Stimulated activated naive B cell treated with anti-CD40 and anti-IgM and Interleukin-4, amounts not matched to agents 10 μg/mL and 1 μg/mL and 100 μg/mL, for 72 hours (primary cell): ENCODE measurements around the gene SHMT2.
A peak's percentile ranks its signal among the peaks of the same experiment; 100 is the strongest.

ENCODE experiments used
- ATAC-seq, 2 donors: fragments of 150-1000 bp; cut with Tn5 transposase; replicated peaks; 2 replicates each; pipeline ENCODE4 v1.10.0; 2021; ENCODE audit warnings: moderate library complexity in 1 of 2
- DNase-seq: peaks from one replicate; pipeline ENCODE4 v3.0.0; 2021
- H3K27ac Mint-ChIP-seq: one replicate; pipeline ENCODE4 v1.8.0; 2022; ENCODE audit warnings: mild to moderate bottlenecking, mixed read lengths
- H3K27me3 Mint-ChIP-seq, 2 donors: one replicate each; pipeline ENCODE4 v1.8.0; 2022; ENCODE audit warnings: mixed read lengths in 2 of 2
- H3K36me3 Mint-ChIP-seq, 2 donors: one replicate each; pipeline ENCODE4 v1.8.0; 2022; ENCODE audit warnings: mixed read lengths in 2 of 2, mild to moderate bottlenecking in 1 of 2
- H3K4me1 Mint-ChIP-seq, 2 donors: one replicate each; pipeline ENCODE4 v1.8.0; 2022; ENCODE audit warnings: mixed read lengths in 2 of 2, mild to moderate bottlenecking in 1 of 2
- H3K4me3 Mint-ChIP-seq, 2 donors: one replicate each; pipeline ENCODE4 v1.8.0; 2022; ENCODE audit warnings: mild to moderate bottlenecking in 2 of 2, mixed read lengths in 2 of 2, moderate library complexity in 1 of 2
- H3K9me3 Mint-ChIP-seq, 2 donors: one replicate each; pipeline ENCODE4 v1.8.0; 2022; ENCODE audit warnings: mixed read lengths in 2 of 2, mild to moderate bottlenecking in 1 of 2

SHMT2 gene

GRCh38 chr12:57229634-57230380, at the start of gene SHMT2:
TSS of gene SHMT2 (plus strand) at chr12:57229711. CDS start at chr12:57229779, 68 bp downstream.
- Mint-ChIP-seq H3K27ac (peak within 1 kb of the TSS; percentile 98), H3K36me3 (peaks cover 42 to 46% of the 10 kb centered on the region in 2 donors), H3K9me3 (no peaks in the 10 kb centered on the region)

GRCh38 chr12:57180321-57180989, 49.1 kb upstream of the SHMT2 start:
- Mint-ChIP-seq H3K4me3 (no peak overlapping the region), H3K27me3 (peaks cover 4 to 20% of the 10 kb centered on the region in 2 donors), H3K27ac (no peak overlapping the region), H3K9me3 (no peaks in the 10 kb centered on the region), H3K36me3 (no peaks in the 10 kb centered on the region), H3K4me1 (peaks cover 3 to 7% of the 10 kb centered on the region in 2 donors)
- ATAC-seq (no peak), DNase-seq (no peak)

More at GRCh38 chr12:57229634-57230380, at the start of gene SHMT2:
- ATAC-seq (peak; percentile 62 to 70), DNase-seq (peak; percentile 93)
- H3K4me3 Mint-ChIP-seq, result peak within 1 kb of the TSS; percentile 97 to 99
- H3K27me3 Mint-ChIP-seq, result peaks cover 2 to 16% of the 10 kb centered on the region in 2 donors
- peaks cover 64 to 93% of the 10 kb centered on the region in 2 donors for H3K4me1 Mint-ChIP-seq

DNA sequence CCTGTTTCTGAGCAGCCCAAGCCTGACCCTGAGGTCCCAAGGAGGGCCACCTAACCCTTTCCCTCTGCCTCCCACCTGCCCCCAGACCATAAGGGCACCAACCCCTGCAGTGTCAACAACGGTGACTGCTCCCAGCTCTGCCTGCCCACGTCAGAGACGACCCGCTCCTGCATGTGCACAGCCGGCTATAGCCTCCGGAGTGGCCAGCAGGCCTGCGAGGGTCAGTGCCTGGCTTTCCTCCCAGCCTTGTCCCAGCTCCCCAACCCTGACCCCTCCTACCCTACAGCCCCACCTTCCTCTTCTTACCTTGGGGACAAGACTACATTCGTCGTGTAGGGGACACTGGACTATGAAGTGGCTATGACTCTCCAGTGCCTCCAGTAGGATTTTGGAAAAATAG, 48.4 kb upstream of the SHMT2 start:
- peaks cover 3 to 7% of the 10 kb centered on the region in 2 donors for H3K4me1 Mint-ChIP-seq
- H3K4me3 Mint-ChIP-seq, result no peak overlapping the region
- H3K9me3 Mint-ChIP-seq, result no peaks in the 10 kb centered on the region
- no peak overlapping the region for H3K27ac Mint-ChIP-seq
- H3K27me3 Mint-ChIP-seq, result peaks cover 4 to 20% of the 10 kb centered on the region in 2 donors
- DNase-seq, result no peak
- ATAC-seq, result no peak
- no peaks in the 10 kb centered on the region for H3K36me3 Mint-ChIP-seq

GRCh38 chr12:57181561-57182155, 47.9 kb upstream of the SHMT2 start:
- no peak for DNase-seq

GRCh38 chr12:57182918-57183575, 46.5 kb upstream of the SHMT2 start:
- Mint-ChIP-seq H3K36me3 (no peaks in the 10 kb centered on the region), H3K27me3 (peaks cover 4 to 20% of the 10 kb centered on the region in 2 donors), H3K27ac (no peak overlapping the region), H3K4me3 (no peak overlapping the region), H3K9me3 (no peaks in the 10 kb centered on the region), H3K4me1 (peaks cover 3 to 7% of the 10 kb centered on the region in 2 donors)
- ATAC-seq (peak; percentile 97 to 98), DNase-seq (peak; percentile 66)

More at GRCh38 chr12:57181561-57182155, 47.9 kb upstream of the SHMT2 start:
- Mint-ChIP-seq H3K9me3 (no peaks in the 10 kb centered on the region), H3K4me3 (no peak overlapping the region), H3K4me1 (peaks cover 3 to 7% of the 10 kb centered on the region in 2 donors), H3K27me3 (peaks cover 4 to 20% of the 10 kb centered on the region in 2 donors), H3K27ac (no peak overlapping the region), H3K36me3 (no peaks in the 10 kb centered on the region)
- no peak for ATAC-seq

DNA sequence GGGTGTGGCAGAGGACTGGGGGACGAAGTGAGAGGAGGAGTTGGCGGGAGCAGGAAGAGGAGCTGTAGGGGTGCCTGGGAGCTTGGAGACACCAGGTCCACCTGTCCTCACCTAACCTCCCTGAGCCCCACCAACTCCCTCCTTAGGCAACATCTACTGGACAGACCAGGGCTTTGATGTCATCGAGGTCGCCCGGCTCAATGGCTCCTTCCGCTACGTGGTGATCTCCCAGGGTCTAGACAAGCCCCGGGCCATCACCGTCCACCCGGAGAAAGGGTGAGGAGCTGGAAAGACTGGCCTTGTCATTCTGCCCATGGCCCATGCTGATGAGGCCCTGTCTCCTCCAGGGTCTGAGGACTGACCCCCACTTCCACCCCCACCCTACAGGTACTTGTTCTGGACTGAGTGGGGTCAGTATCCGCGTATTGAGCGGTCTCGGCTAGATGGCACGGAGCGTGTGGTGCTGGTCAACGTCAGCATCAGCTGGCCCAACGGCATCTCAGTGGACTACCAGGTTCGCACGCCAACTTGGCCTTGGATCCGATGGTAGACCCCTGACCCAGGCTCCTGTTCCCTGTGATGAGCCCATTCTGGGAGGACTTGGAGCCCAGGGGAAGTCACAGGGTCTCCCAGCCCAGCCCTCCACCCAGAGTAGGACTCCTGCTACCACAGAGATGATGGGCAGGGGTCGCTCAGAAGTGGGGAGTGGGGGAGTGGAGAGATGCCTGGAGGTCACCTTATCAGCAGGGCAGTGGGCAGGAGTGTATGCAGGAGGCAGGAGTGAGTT, 45.4 kb upstream of the SHMT2 start:
- H3K36me3 Mint-ChIP-seq, result no peaks in the 10 kb centered on the region
- no peaks in the 10 kb centered on the region for H3K9me3 Mint-ChIP-seq
- no peak for DNase-seq

GRCh38 chr12:57185403-57185802, 44.1 kb upstream of the SHMT2 start:
- H3K27me3 Mint-ChIP-seq, result peaks cover 0 to 20% of the 10 kb centered on the region in 2 donors
- ATAC-seq, result no peak
- no peaks in the 10 kb centered on the region for H3K36me3 Mint-ChIP-seq
- H3K4me3 Mint-ChIP-seq, result no peak overlapping the region
- H3K9me3 Mint-ChIP-seq, result no peaks in the 10 kb centered on the region
- peaks cover 3 to 7% of the 10 kb centered on the region in 2 donors for H3K4me1 Mint-ChIP-seq
- H3K27ac Mint-ChIP-seq, result no peak overlapping the region
- DNase-seq, result no peak

More for the DNA sequence above, 45.4 kb upstream of the SHMT2 start:
- Mint-ChIP-seq H3K4me1 (peaks cover 3 to 7% of the 10 kb centered on the region in 2 donors), H3K27ac (no peak overlapping the region), H3K4me3 (no peak overlapping the region), H3K27me3 (peaks cover 0 to 20% of the 10 kb centered on the region in 2 donors)
- no peak for ATAC-seq

DNA sequence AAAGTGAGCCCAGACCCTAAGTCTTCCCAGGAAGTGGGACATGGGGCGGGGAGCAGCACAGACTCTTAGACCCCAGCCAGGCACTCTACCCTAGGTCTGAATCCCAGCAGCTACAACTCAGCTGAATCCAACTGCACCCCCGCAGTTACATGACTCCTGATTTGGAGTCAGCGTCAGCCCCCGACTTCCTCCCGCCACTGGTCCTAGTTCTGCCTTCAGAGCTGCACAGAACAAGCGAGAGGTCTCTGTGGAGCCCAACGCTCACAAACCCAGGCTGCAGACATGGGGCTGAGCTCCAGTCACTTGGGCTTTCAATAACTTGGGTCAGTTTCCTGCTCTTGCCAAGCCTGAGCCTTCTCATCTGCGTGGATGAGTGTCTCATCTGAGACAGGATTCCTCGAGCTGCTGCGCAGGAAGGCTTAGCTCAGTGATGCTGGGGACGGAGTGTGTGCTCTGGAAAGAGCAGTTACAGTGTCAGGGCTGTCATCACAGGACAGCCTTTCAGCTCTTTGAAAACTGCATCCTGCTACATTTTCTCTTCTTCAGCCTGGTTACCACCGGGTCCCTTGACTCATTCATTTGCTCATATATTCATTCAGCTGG, 43.5 kb upstream of the SHMT2 start:
- H3K9me3 Mint-ChIP-seq, result no peaks in the 10 kb centered on the region
- DNase-seq, result no peak
- peaks cover 0 to 20% of the 10 kb centered on the region in 2 donors for H3K27me3 Mint-ChIP-seq
- H3K4me3 Mint-ChIP-seq, result no peak overlapping the region
- no peak overlapping the region for H3K27ac Mint-ChIP-seq
- no peaks in the 10 kb centered on the region for H3K36me3 Mint-ChIP-seq
- no peak for ATAC-seq
- peaks cover 3 to 7% of the 10 kb centered on the region in 2 donors for H3K4me1 Mint-ChIP-seq

DNA sequence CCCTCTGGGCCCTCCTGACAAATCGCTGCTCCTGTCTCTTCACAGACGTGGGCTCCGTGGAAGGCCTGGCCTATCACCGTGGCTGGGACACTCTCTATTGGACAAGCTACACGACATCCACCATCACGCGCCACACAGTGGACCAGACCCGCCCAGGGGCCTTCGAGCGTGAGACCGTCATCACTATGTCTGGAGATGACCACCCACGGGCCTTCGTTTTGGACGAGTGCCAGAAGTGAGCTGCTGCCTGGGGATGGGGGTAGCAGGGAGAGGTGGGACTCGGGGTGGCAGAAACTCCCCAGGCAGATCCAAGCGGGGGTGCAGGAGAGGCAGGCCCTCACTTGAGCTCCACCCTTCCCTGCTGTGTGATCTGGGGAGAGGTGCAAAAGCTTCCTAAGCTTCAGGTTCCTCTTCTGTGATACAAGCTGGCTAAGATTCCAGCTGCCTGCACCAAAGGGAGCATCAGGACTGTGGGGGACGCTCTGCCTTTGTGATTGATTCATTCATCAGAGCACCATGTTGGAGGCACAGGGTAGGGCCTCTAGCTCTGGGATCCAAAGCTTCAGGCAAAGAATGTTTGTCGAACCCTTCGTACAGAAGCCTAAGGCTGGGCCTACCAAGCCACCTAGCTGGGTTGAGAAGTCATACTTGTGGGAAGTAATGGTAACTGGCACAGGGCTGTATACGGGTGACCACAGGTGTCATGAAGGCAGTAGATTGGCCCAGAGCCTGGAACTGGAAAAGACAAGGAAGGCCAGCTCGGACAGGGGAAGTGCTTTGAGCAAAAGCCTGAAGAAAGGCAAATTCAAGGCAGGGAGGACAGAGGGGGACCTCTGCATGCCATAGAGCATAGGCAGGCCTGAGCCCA, 42.1 kb upstream of the SHMT2 start:
- peaks cover 3 to 7% of the 10 kb centered on the region in 2 donors for H3K4me1 Mint-ChIP-seq
- H3K27me3 Mint-ChIP-seq, result peaks cover 0 to 15% of the 10 kb centered on the region in 2 donors
- DNase-seq (no peak), ATAC-seq (no peak)
- no peak overlapping the region for H3K27ac Mint-ChIP-seq
- no peaks in the 10 kb centered on the region for H3K36me3 Mint-ChIP-seq
- H3K9me3 Mint-ChIP-seq, result no peaks in the 10 kb centered on the region
- no peak overlapping the region for H3K4me3 Mint-ChIP-seq

DNA sequence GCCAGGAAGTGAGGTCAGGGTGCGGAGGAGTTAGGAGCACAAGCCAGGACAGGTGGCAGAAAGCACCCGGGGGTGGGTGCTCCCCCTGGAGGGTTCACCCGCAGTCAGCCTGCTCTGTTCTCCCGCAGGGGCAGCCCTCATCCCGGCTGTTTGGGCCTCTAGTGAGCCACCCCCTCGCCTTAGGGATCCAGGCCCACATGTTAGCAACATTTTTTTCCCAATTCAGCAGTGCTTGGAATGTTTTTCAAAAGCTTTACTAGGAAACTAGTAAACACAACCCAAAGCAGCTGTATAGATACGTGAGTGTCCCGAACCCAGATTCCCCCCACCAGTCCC, 41.5 kb upstream of the SHMT2 start:
- Mint-ChIP-seq H3K4me3 (no peak overlapping the region), H3K36me3 (no peaks in the 10 kb centered on the region), H3K27me3 (peaks cover 0 to 17% of the 10 kb centered on the region in 2 donors), H3K4me1 (peaks cover 2 to 3% of the 10 kb centered on the region in 2 donors), H3K27ac (no peak overlapping the region), H3K9me3 (no peaks in the 10 kb centered on the region)
- ATAC-seq (no peak), DNase-seq (no peak)

- Mint-ChIP-seq H3K36me3 (no peaks in the 10 kb centered on the region), H3K27me3 (peaks cover 0 to 10% of the 10 kb centered on the region in 2 donors), H3K4me3 (no peak overlapping the region), H3K9me3 (no peaks in the 10 kb centered on the region), H3K27ac (no peak overlapping the region), H3K4me1 (no peaks in the 10 kb centered on the region)
- no peak for ATAC-seq
- DNase-seq, result no peak
Measured at GRCh38 chr12:57190037-57190436, 39.5 kb upstream of the SHMT2 start.

- Mint-ChIP-seq H3K27me3 (peaks cover 0 to 11% of the 10 kb centered on the region in 2 donors), H3K27ac (no peak overlapping the region), H3K9me3 (no peaks in the 10 kb centered on the region), H3K36me3 (no peaks in the 10 kb centered on the region), H3K4me3 (no peak overlapping the region), H3K4me1 (no peaks in the 10 kb centered on the region)
- ATAC-seq, result no peak
- no peak for DNase-seq
Measured at GRCh38 chr12:57190821-57191220, 38.7 kb upstream of the SHMT2 start.

DNA sequence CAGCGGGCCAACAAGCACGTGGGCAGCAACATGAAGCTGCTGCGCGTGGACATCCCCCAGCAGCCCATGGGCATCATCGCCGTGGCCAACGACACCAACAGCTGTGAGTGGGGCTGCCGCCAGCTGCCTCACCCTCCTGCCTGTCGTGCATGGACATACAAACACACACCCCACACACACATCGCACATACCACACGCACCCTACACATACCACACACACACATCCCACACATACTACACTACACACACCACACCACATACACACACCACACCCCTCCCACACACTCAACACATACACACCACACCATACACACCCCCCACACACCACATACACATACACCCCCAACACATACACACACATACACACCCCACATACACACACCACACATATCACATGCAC, 38.1 kb upstream of the SHMT2 start:
- H3K4me3 Mint-ChIP-seq, result no peak overlapping the region

More for the DNA sequence above, 38.1 kb upstream of the SHMT2 start:
- H3K27ac Mint-ChIP-seq, result no peak overlapping the region
- peaks cover 0 to 11% of the 10 kb centered on the region in 2 donors for H3K27me3 Mint-ChIP-seq
- H3K4me1 Mint-ChIP-seq, result no peaks in the 10 kb centered on the region
- no peaks in the 10 kb centered on the region for H3K9me3 Mint-ChIP-seq
- no peaks in the 10 kb centered on the region for H3K36me3 Mint-ChIP-seq
- ATAC-seq (no peak), DNase-seq (no peak)
